ENCODE data around the gene APBA2.
A peak's percentile ranks its signal among the peaks of the same experiment; 100 is the strongest.

APBA2 gene

GRCh38 chr15:28942046-28942445 lies 56.3 kb downstream of the APBA2 start:
- no peak for DNase-seq

- no peak for DNase-seq
Measured at GRCh38 chr15:28942571-28942970, 56.8 kb downstream of the APBA2 start.

GRCh38 chr15:28943146-28943545 lies 57.4 kb downstream of the APBA2 start:
- no peak for DNase-seq

GRCh38 chr15:28943611-28944230 lies 57.9 kb downstream of the APBA2 start:
- DNase-seq = no peak

- DNase-seq = no peak
Measured at GRCh38 chr15:28944286-28944685, 58.5 kb downstream of the APBA2 start.

GRCh38 chr15:28944696-28945300 lies 59.0 kb downstream of the APBA2 start:
- no peak for DNase-seq

- DNase-seq = no peak
Measured at GRCh38 chr15:28945626-28946230, 60.0 kb downstream of the APBA2 start.

GRCh38 chr15:28946803-28947202 lies 61.0 kb downstream of the APBA2 start:
- DNase-seq = no peak

GRCh38 chr15:28947221-28947674 lies 61.5 kb downstream of the APBA2 start:
- no peak for DNase-seq

- DNase-seq = no peak
Measured at GRCh38 chr15:28948036-28948435, 62.3 kb downstream of the APBA2 start.

GRCh38 chr15:28950916-28951315 lies 65.1 kb downstream of the APBA2 start:
- DNase-seq = no peak

GRCh38 chr15:28952666-28953491 lies 67.1 kb downstream of the APBA2 start:
- DNase-seq = no peak

- no peak for DNase-seq
Measured at GRCh38 chr15:28953573-28954195, 67.9 kb downstream of the APBA2 start.

GRCh38 chr15:28954466-28955159 lies 68.8 kb downstream of the APBA2 start:
- DNase-seq = no peak

GRCh38 chr15:28955160-28955992 lies 69.6 kb downstream of the APBA2 start:
- peak; percentile 52 for DNase-seq

- DNase-seq = no peak
Measured at GRCh38 chr15:28955993-28956421, 70.2 kb downstream of the APBA2 start.

GRCh38 chr15:28956491-28956890 lies 70.7 kb downstream of the APBA2 start:
- DNase-seq = no peak

GRCh38 chr15:28957606-28958498 lies 72.1 kb downstream of the APBA2 start:
- DNase-seq = no peak

GRCh38 chr15:28959326-28959725 lies 73.6 kb downstream of the APBA2 start:
- no peak for DNase-seq

GRCh38 chr15:28960979-28961378 lies 75.2 kb downstream of the APBA2 start:
- DNase-seq = no peak
